Measurements from ENCODE around the gene GPR156.

- TF ChIP-seq, protein P1, sequence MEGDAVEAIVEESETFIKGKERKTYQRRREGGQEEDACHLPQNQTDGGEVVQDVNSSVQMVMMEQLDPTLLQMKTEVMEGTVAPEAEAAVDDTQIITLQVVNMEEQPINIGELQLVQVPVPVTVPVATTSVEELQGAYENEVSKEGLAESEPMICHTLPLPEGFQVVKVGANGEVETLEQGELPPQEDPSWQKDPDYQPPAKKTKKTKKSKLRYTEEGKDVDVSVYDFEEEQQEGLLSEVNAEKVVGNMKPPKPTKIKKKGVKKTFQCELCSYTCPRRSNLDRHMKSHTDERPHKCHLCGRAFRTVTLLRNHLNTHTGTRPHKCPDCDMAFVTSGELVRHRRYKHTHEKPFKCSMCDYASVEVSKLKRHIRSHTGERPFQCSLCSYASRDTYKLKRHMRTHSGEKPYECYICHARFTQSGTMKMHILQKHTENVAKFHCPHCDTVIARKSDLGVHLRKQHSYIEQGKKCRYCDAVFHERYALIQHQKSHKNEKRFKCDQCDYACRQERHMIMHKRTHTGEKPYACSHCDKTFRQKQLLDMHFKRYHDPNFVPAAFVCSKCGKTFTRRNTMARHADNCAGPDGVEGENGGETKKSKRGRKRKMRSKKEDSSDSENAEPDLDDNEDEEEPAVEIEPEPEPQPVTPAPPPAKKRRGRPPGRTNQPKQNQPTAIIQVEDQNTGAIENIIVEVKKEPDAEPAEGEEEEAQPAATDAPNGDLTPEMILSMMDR (IDR thresholded peaks at IDR 0.05) = no peak
- TF ChIP-seq POLR2A (IDR thresholded peaks at IDR 0.05) = no peak
Observed at GRCh38 chr3:120147072-120147871, 137.8 kb downstream of the GPR156 start.

Data from testis (tissue), 2 donors.